Bronchial epithelial cell (primary cell): ENCODE data around the gene RBM18. TPM values are rescaled to one million over a fixed set of nuclear protein-coding genes. Genes with fewer than 3 reads are reported as not detected.
A peak's percentile ranks its signal among the peaks of the same experiment; 100 is the strongest.

Experiments
- DNase-seq: peaks from one replicate; pipeline ENCODE4 v3.0.0-alpha.2; 2010; ENCODE audit warnings: low read depth
- FAIRE-seq: peaks from 2 replicates; lab custom pipeline; 2011; peaks lifted over from hg19 to GRCh38; lab: Jason Lieb, UNC
- H3K27me3 ChIP-seq: 2 replicates; pipeline ENCODE4 v1.5.1; 2011; ENCODE audit warnings: low read length; ENCODE audit not compliant: control insufficient read depth, insufficient read depth
- H3K36me3 ChIP-seq: 2 replicates; pipeline ENCODE4 v1.5.1; 2011; ENCODE audit warnings: low read length; ENCODE audit not compliant: control insufficient read depth, insufficient read depth
- H3K4me3 ChIP-seq: 2 replicates; pipeline ENCODE4 v1.5.1; 2011; ENCODE audit warnings: mild to moderate bottlenecking, low read depth, low read length, control low read depth
- total RNA-seq: library from RNA; depleted of rRNA; stranded (reverse); fragments of >200 nt; gene quantifications from 2 replicates; pipeline ENCODE4 v1.2.1, GENCODE V29; 2014
- TF ChIP-seq, protein P1 (sequence below): IDR thresholded peaks from 2 replicates; pipeline ENCODE4 v1.5.1; 2011; ENCODE audit warnings: mild to moderate bottlenecking, moderate library complexity, low read length, control low read depth, inconsistent platforms; ENCODE audit not compliant: insufficient read depth, severe bottlenecking

RBM18 gene
- total RNA-seq, 1 donor from 2014 or later, result 8.4 TPM

DNA sequence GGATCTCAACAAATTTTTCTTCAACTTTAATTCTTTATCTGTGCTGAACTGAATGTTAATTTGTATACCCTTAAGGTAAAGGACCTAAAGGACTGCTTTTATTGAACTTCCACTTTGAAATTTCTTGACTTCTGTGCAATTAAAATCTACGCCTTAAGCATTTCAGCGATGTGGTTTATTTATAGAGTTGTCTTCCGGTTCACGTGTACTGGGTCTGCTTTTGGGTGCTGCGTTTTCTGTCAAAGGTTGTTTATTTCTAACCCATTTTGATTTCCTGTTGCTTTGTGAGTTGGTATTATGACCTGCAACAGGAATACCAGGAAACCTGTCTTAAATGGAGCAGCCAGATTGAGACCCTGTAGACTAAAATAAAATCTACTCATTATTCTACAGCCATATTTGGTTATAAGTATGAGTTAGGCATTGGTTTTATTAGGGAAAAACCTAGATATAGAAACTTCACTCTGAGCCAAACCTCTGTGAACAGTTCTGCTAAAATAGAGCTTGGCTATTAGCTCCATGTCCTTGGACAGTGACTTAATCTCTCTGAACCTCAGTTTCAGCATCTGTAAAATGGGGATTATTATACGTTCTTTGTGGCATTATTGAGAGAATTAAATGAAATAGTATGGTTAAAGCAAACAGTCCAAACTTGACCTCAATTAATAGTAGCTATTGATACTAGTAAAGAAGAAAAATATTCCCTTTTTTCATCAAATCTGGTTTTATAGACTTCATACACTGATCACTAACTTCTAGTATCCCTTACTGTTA lies 3.6 kb upstream of the RBM18 start:
- Histone ChIP-seq H3K4me3 (no peak overlapping the region), H3K36me3 (peaks cover 3% of the 10 kb centered on the region), H3K27me3 (no peaks in the 10 kb centered on the region)
- FAIRE-seq (no peak), DNase-seq (no peak)
- TF ChIP-seq, protein P1, sequence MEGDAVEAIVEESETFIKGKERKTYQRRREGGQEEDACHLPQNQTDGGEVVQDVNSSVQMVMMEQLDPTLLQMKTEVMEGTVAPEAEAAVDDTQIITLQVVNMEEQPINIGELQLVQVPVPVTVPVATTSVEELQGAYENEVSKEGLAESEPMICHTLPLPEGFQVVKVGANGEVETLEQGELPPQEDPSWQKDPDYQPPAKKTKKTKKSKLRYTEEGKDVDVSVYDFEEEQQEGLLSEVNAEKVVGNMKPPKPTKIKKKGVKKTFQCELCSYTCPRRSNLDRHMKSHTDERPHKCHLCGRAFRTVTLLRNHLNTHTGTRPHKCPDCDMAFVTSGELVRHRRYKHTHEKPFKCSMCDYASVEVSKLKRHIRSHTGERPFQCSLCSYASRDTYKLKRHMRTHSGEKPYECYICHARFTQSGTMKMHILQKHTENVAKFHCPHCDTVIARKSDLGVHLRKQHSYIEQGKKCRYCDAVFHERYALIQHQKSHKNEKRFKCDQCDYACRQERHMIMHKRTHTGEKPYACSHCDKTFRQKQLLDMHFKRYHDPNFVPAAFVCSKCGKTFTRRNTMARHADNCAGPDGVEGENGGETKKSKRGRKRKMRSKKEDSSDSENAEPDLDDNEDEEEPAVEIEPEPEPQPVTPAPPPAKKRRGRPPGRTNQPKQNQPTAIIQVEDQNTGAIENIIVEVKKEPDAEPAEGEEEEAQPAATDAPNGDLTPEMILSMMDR, result no peak

DNA sequence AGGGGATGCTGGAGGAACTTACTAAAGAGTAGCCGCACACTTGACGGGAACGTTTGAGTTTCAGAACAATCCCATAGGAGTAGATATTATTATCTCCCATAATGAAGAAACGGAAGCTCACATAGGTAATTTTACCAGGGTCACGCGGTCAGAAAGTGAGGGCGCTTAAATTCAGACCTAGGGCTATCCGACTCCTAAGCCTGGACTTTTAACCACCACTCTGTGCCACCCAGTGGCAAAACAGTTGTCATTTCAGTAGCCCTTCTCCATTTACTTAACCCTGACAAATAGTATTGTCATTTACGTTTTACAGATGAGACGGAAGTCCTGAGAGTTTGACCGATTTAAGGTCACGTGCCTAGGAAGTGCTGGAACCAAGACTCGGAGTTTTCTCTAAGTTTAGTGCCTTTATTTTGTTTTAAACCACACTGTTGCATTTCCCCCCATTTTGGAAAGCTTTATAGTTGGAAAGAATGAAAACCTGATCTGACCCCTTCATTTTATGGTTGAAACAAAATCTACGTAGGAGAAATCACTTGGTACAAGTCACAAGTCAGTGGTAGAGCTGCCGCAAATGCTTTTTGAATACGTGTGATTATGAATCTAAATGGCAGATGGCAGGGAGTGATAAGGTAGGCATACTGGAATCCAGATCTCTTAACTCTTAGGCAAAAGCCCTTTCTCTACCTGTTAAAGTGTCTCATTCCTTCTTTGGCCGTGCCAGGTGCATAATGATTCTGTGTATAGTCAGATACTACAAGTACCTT lies 692 bp upstream of the RBM18 start:
- peaks cover 1% of the 10 kb centered on the region for H3K36me3 ChIP-seq
- DNase-seq (peak; percentile 37), FAIRE-seq (no peak)
- H3K27me3 ChIP-seq, result no peaks in the 10 kb centered on the region
- H3K4me3 ChIP-seq, result peak overlapping the region; percentile 76
- TF ChIP-seq, protein P1, result no peak

DNA sequence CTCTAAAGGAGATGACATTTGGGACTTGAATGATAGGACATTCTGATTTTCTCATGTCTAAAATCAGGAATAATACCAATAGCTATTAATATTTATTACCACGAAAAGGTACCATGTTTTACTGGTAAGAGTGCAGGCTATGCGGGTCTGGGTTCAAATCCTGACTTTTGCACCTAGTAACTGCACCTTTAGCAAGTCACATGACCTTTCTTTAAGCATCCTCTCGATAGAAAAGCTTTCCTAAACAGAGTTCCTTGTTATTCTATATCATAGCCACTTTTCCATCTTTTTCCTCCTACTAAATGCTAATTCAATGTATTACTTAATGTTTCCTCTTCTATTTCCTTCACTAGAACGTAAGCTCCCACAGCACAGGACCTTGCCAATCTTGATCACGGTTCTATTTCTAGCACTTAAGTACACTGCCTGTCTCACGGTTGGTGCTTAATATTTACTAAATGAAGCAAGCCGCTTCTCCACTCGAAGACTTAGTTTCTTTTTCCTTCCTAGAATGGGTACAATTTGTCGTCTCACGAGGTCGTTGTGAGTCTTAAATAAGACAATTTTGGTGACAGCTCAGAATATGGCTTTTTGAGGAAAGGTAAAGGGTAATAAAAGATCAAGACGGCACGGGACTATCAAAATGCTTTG lies 816 bp downstream of the RBM18 start:
- H3K4me3 ChIP-seq, result peak overlapping the region; percentile 76
- H3K27me3 ChIP-seq, result no peaks in the 10 kb centered on the region
- FAIRE-seq (no peak), DNase-seq (no peak)
- peaks cover 3% of the 10 kb centered on the region for H3K36me3 ChIP-seq
- TF ChIP-seq, protein P1, result no peak

DNA sequence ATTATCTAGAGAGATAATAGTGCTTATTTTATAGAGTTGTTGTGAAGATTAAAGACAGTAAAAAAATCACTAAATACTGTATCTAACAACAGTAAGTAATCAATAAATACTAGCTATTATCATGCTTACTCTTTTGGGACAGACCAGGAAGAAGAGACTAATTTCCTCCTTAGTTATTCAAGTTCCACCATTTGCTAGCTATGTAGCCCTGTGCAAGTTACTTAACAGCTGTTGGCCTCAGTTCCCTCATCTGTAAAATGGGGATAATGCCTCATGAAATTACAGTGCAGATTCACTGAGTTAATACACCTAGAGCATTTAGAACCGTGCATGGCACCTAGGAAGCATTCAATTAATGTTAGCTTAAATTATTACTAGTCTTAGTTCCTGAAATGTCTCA lies 2.6 kb downstream of the RBM18 start:
- DNase-seq, result no peak
- H3K27me3 ChIP-seq, result no peaks in the 10 kb centered on the region
- H3K36me3 ChIP-seq, result peaks cover 3% of the 10 kb centered on the region
- no peak overlapping the region for H3K4me3 ChIP-seq
- FAIRE-seq, result no peak
- TF ChIP-seq, protein P1, result no peak

DNA sequence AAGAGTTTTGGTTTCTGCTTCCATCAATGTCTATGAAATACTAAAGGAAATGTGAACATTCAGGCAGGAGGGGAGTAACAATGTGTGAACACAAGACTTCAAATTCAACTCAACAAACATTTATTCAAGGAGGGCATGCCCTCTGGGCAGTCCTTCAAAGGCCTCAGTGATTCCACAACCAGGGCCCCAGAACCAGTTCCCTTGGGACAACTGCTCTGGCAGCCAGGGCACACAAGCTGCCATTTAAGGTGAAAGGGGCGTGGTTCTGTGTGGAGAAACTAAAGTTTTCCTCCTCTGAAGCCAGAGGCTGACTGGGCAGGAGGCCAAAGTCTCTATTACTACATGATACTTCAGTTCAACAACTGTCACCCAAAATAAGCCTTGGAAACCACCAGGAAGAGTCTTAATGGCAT lies 3.2 kb downstream of the RBM18 start:
- no peaks in the 10 kb centered on the region for H3K27me3 ChIP-seq
- FAIRE-seq (no peak), DNase-seq (peak; percentile 42)
- TF ChIP-seq, protein P1, result no peak
- H3K4me3 ChIP-seq, result no peak overlapping the region
- peaks cover 3% of the 10 kb centered on the region for H3K36me3 ChIP-seq
